Activated gamma-delta T cell treated with anti-CD3 and anti-CD28 coated beads, Interleukin-2, amount 50 U/mL, for 16 hours (primary cell): ENCODE measurements around the gene DNAH1.

Source experiments
- DNase-seq: peaks from one replicate; pipeline ENCODE4 v3.0.0-alpha.2; 2020; ENCODE audit warnings: low read depth

Gene DNAH1

GRCh38 chr3:52447512-52448355 is 131.6 kb downstream of the DNAH1 start:
- DNase-seq = no peak
